ENCODE results near the gene PLEKHO2.

DNA sequence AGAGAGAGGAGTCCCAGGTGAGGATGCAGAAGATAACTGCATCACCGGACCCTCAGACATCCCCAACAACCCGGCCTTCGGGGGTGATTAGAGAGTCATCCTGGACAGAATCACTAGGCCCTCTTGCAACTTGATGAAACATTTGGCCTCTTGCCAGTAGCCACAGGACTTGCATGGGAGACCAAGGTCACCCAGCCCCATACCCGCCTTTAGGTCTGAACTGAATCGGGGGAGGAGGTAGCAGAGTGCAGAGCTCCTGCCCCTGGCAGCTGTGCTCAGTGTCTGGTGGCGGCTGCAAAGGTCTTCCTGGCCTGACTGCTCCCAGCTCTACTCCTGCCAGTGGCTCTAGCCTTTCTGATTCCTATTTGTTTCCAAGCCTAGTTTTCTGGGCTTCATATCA, 28.6 kb upstream of the PLEKHO2 start:
- TF ChIP-seq POLR2A (IDR thresholded peaks at IDR 0.05), result no peak
- TF ChIP-seq, protein P1, sequence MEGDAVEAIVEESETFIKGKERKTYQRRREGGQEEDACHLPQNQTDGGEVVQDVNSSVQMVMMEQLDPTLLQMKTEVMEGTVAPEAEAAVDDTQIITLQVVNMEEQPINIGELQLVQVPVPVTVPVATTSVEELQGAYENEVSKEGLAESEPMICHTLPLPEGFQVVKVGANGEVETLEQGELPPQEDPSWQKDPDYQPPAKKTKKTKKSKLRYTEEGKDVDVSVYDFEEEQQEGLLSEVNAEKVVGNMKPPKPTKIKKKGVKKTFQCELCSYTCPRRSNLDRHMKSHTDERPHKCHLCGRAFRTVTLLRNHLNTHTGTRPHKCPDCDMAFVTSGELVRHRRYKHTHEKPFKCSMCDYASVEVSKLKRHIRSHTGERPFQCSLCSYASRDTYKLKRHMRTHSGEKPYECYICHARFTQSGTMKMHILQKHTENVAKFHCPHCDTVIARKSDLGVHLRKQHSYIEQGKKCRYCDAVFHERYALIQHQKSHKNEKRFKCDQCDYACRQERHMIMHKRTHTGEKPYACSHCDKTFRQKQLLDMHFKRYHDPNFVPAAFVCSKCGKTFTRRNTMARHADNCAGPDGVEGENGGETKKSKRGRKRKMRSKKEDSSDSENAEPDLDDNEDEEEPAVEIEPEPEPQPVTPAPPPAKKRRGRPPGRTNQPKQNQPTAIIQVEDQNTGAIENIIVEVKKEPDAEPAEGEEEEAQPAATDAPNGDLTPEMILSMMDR (IDR thresholded peaks at IDR 0.05), result no peak
